ENCODE results near the gene RFLNA.

RFLNA gene

DNA sequence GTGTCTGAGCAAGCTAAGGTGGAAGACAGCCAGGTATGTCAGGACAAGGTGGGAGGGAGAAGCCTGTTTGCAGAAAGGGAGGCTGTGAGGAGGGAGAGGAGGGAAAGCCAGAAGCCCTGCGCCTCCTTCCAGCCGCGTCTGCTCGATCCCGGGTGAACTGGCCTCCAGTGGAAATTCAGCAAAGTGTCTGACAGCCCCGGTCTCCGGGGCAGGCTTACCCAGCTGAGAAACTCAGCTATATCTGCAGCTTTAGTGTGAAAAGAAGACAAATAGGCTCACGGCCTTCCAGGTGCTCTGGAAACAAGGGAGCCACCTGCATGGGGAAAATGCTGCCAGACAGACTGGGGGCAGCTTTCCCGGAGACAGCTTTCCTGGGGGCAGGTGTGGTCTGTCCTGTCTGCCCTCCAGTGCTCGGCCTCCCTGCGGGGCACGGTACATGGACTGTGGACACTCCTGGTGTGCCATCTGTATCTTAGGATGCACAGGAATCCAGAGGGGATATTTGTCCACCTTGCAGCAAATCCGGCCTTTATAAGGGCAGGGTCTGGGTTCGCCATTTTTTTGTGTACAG lies 6.3 kb downstream of the RFLNA start:
- no peak for DNase-seq
- intact Hi-C loops (cut with DNase I): no loop called here

DNA sequence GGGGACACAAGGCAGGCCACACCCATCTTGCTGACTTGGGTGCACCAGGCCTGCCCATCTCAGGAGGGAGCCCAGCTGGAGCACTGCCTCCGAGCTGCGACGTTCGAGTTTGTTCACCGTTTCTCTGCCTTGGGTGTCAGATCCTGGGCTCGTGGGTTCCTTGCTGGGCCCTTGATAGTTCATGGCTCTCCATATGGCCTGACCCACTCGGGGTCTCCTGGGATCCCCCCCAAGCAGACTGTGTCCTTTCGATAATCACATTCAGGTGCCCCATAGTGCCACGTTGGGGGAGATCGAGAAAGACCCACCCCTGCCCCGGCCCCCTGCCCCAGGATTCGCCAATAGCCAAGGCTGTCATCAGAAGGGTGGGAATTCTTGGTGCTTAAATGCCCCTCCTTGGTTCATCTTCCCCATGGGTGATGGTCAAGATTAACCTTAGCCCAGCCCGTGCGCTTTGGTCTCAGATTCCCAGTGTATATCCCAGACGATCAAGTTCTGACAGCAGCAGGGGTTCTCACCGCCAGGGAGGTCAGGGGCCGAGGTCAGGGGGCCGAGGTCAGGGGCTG lies 7.4 kb downstream of the RFLNA start:
- no peak for DNase-seq
- intact Hi-C loops (cut with DNase I): no loop called here

DNA sequence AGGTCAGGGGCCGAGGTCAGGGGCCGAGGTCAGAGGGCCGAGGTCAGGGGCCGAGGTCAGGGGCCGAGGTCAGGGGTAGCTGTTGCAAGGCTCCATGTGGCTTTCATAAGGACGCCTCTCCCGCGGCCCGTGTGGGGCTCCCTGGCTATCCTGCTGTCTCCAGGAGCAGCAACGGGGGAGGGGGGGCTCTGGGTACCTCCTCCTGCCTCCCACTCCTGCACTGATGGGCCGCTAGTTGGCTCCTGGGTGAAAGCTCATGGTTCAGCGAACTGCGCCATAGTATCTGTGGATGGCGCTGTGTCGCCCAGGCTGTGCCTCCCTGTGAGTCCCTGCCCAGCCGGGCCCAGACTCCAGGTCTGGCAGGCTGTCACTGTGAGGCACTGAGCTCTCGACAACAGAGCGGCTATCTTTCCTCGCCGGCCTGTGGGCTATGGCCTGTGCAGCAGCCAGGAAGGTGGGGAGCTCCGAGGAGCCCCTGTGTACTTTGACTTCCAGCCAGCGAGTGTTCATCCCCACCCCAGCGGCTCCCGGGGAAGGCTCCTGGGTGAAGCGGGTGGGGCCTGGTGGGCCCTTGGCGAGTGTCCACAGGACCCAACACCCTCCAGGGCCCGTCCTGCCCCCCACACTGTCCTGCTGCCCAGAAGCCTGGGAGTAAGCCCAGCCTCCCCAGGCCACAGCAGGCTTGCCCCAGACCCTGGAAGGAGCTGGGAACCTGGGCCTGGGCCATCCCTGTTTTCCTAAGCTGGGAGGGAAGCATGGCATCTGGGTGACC lies 8.1 kb downstream of the RFLNA start:
- intact Hi-C loops (cut with DNase I): no loop called here
- DNase-seq: no peak

DNA sequence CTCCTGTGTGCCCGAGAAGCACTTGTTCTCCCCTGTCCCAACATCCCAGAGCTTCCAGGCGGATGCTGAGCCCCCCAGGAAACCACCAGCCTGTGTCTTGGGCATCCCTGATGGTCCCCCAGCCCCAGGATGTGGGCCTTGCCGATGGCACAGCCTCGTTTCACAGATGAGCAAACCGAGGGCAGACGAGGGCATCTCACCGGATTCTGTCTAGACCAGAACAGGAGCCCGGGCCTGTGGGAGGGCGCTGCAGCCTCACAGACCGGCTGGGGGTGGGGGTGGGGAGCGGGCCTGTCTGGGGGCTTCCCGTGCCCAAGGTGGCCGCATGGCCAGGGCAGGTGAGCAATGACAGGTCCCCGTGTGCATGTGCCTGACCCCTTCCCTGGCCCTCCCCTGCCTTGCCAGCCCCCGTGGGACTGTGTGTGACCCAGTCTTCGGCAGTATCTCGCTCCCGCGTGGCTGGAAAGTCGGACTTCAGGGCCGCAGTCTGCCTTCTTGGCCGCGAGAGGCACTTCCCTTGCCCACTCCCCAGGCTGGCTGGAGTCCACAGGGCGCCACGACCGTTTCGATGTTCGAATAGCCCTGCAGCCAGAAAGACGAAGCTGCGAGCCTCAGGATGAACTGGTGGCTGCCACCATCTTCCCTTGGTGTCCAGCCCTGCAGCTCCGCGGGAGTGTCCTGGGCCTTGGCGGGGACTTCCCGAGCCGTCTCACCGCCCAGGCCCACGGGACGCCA lies 8.9 kb downstream of the RFLNA start:
- intact Hi-C loops (cut with DNase I): no loop called here
- DNase-seq: no peak

DNA sequence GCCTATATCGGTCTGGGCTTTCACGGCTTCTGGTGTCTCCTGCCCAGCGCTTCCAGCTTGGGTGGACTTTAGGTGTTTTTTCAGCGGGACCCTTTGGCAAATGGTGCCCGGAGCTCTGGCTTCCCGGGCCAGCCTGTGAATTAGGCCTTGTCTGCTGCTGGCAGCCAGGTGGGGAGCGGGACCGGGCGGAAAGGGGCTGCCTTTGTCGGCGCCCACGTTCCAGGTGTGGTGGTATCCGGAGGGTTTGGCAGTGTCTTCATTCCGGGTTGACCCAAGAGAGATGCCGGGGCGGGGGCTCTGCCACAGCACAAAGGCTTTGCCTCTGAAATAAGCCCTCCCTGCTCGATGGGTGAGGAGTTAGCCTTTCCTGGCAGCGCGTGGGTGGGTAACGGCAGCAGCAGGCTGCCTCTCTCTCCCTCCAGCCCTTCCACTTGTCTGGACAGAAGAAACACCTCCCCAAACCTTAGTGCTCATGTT lies 9.5 kb downstream of the RFLNA start:
- no peak for DNase-seq
- intact Hi-C loops (cut with DNase I): no loop called here

DNA sequence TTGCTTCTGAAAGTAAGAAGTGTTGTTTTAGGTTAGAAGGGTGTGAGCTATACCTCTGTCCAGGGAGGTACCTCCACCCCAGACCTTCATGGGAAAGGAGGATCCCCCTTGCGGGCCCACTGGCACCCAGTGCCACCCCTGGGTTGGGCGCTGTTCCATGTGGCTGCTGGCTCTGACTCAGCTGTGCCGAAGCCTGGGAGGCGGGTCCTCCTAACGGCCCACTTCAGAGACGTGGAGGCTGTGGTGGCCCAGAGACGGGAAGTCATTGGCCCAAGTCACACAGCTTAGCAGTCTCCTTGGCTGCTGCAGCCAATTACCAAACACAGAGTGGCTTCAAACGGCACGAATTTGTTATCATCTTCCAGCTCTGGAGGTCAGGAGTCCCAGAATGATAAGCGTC lies 10.2 kb downstream of the RFLNA start:
- no peak for DNase-seq
- intact Hi-C loops (cut with DNase I): no loop called here

DNA sequence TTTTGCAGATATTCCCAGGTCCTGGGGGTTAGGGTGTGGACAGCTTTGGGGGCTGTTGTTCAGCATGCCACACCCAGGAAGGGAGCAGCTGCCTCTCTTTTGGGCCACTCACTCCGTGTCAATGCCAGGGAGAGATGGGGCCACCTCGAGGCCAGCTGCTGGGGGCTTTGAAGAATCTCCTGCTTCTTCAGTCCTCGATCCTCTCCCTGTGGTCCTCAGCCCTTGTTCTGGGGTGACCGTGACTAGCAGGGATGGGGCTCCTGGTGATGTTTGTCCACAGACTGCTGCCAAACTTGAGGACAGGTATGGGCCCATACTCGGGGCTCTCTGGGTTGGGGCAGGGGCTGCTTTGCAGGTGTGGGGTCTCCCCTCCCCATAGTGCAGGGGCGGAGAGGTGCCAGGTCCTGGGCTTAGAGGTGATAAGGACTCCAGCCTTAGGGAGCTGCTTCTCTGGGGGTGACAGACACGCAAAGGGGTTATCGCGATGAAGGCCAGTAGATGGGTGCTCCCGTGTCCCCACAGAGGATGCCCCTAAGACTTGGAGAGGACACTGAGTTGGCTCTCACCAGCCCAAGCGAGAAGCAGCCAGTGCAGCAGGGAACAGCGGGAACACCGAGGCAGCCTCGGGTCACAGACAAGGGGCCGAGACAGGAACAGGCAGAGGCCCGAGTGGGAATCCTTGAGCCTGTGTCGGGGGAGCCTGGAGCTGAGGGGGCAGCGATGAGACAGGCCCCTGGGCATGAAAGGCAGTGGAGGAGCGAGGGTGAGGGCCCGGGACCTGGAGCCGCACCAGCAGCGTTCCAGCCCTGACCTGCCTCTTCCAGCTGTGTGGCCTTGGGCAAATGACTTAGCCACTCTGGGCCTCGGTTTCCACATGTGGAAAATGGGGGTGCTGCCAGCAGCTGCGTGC lies 11.1 kb downstream of the RFLNA start:
- intact Hi-C loops (cut with DNase I): no loop called here
- DNase-seq: no peak

DNA sequence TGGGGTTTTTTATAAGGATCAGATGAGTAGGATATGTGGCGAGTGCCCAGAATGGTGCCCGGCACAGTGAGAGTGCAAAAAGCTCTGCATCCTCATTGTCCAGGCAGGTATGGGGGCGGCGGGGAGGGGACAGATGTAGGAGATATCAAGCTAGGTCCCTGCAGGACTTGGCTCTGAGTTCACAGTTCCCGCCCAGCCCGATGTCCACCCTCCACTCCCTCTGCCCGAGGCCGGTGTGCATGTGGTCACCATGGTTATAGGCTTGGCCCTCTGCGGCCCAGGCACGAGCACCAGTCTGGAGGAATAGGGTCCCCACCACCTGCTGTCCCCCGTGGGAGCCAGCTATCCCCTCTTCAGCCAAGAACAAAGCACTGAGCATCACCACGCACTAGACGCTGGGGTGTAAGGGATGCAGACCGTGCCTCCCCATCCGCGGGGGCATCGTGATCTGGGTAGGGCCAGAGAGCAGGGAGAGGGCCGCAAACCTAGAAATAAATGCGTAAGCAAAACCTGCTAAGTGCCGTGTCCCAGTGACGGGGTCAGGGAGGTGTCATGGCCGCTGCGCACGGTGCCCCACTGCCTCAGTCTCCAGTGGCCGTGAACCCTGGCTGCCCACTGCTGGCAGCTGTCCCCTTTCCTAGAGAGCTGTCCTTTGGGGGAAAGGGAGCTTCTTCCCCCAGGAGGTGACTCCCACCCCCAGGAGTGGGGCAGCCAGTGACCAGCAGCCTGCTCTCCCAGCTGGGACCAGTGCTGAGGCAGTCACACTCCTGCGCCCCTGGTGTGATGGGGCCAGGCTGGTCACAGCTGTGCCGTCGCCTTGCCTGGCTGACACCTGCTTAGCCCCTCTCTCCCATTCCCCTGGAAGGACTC lies 12.0 kb downstream of the RFLNA start:
- no peak for DNase-seq
- intact Hi-C loops (cut with DNase I): no loop called here

DNA sequence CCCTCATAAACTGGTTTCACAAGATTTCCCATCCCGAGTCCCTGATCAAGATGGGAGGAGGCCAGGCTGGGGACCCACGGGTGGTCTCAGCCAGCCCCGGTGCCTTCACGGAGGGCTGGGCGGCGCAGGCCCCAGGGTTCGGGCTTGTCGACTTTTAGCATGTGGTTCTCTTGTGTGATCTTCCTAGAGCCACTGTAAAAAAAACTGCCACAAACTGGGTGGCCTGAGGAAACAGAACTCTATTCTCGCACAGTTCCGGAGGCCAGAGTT lies 12.6 kb downstream of the RFLNA start:
- intact Hi-C loops (cut with DNase I): no loop called here
- DNase-seq: no peak

DNA sequence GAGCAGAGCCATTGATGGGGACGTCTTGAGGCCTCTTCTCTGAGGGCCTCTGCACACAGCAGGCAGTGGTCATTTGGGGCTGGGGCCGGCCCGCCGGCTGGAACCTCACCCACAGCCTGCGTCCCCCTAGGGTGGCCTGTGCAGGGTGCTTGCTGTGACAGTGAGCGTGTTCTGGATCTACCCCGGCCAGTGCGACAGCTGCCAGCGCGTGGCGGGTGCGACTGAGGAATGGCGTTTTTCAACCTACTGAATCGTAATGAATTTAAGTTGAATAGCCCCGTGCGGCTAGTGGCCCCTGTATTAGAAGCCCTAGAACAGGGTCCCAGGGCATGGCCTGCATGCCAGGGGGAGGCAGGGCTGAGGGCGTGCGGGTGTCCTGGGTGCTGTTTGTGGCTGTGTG lies 13.8 kb downstream of the RFLNA start:
- intact Hi-C loops (cut with DNase I): no loop called here
- no peak for DNase-seq

DNA sequence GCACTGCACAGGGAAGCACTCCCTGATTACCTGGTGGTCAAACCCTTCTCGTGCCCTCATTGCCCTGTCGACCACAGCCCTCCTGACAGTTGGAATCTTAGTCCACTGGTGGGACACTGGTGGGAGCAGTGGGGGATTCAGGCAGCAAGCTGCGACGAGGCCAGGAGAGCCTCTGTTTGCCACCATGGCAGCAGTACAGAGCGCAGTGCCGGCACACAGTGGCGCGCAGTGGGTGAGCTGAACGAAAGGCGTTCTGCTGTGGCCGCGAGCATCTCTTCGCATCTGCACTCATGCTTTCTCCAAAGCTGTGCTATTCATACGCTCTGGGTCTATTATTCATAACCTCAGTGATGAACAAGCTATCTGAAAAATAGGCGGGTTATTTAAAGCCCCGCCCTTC lies 14.3 kb downstream of the RFLNA start:
- DNase-seq: no peak
- intact Hi-C loops (cut with DNase I): no loop called here

DNA sequence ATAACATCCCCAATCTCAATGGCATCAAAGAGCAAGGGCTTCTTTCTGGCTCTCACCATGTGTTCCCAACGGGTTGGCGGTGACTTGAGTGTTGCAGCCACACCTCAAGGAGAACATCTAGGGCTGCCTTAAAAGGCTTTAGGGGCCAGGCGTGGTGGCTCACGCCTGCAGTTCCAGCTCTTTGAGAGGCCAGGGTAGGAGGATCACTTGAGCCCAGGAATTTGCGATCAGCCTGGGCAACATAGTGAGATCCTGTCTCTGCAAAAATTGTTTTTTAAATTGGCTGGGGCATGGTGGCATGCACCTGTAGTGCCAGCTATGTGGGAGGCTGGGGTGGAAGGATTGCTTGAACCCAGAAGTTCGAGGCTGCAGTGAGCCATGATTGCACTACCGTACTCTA lies 14.9 kb downstream of the RFLNA start:
- DNase-seq: no peak
- intact Hi-C loops (cut with DNase I): no loop called here

DNA sequence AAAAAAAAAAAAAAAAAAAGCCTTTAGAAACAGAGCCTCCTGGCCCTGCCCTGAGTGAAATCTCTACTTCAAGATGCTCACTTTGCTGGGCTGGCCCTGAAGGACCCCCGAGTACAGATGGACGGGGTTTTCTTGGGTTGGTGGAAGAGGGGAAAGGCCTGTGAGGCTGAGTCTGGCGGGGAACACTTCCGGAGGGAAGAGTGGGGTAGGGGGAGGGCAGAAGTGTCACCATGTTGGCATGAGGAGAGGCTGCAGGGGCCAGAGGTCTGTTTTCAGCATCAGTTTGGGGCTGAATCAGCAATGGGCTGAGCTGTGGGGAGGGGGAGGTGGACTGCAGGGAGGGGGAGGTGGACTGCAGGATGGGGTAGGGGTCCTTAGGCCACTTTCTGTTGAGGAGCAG lies 15.3 kb downstream of the RFLNA start:
- no peak for DNase-seq
- intact Hi-C loops (cut with DNase I): no loop called here

DNA sequence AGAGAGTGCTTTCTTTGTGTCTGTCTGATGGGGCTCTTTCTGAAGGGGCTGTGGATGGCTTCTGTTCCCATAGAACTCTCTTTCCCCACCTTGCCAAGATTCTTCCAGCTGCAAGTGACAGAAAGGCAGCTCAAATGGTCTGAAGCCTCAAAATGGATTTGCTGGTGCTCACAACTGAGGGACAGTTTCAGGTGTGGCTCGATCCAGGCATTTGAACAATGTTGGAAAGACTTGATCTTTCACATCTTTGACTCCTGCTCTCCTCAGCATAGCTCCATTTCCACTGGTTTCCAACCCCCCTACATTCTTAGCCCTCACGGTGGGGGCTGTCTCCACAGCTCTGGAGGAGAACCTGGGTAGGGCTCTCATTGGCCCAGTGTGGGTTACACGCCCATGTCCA lies 15.9 kb downstream of the RFLNA start:
- intact Hi-C loops (cut with DNase I): no loop called here
- DNase-seq: no peak

DNA sequence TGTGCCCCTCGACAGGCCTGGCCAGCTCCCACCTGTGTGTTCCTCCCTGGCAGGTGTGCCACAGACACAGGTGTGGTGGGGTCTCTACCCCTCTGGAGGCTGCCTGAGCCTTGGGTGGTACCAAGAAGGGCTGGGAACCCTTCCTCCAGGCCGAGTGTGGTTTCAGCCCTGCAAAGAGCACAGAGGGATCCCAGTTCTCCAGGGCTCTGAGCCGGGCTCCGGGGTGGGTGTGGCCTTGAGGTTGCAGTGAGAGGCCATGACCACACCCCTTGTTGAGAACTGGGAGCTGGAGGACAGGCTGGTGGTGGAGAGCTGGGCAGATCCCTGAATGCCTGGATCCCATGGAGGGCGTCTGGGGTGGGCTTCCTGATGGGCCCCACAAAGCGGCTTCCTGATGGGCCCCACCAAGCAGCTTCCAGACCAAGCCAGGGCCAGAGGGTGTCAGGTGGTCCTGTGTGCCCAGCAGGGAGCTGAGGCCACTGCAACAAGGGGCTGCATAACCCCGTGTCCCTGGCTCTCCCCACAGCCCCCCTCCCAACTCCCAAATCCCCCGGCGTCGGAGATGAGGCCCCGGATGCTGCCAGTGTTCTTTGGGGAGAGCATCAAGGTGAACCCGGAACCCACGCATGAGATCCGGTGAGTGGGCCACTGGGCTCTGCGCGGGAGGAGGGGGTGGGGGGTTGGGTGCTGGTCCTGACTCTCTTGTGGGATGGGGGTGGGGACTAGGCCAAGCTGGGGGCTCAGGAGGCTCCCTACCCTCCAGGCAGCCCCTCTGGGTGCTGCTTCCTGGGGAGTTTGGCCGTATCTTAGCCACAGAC lies 16.6 kb downstream of the RFLNA start:
- intact Hi-C loops (cut with DNase I): no loop called here
- DNase-seq: no peak

DNA sequence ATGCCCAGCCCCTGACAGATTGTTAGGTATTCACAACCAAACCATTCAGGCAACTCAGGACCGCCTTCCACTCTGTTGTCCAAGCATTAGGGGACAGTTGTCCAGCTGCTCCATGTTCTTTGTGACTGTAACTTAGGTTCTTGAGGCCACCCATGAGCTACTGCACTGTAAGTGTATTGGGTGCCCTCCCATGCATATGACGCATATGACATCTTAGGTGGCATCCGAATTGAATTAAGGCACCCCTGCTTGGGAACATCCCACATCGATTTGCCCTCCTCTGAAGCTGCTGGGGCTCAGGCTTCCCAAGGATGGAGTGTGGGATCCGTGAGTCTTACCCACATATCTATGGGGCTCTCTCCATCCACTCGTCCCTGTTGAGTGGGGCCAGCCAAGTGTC lies 17.7 kb downstream of the RFLNA start:
- intact Hi-C loops (cut with DNase I): no loop called here

DNA sequence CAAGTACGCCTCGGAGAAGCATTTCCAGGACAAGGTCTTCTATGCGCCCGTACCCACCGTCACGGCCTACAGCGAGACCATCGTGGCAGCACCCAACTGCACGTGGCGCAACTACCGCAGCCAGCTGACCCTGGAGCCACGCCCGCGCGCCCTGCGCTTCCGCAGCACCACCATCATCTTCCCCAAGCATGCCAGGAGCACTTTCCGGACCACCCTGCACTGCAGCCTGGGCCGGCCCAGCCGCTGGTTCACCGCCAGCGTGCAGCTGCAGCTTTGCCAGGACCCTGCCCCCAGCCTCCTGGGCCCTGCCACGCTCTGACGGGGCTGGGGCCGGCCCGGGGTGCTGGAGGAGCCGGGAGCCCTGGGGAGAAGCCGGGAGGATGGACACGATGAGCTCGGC lies 19.3 kb downstream of the RFLNA start:
- intact Hi-C loops (cut with DNase I): no loop called here
- DNase-seq: no peak

More for the DNA sequence above, 17.7 kb downstream of the RFLNA start:
- DNase-seq: no peak

DNA sequence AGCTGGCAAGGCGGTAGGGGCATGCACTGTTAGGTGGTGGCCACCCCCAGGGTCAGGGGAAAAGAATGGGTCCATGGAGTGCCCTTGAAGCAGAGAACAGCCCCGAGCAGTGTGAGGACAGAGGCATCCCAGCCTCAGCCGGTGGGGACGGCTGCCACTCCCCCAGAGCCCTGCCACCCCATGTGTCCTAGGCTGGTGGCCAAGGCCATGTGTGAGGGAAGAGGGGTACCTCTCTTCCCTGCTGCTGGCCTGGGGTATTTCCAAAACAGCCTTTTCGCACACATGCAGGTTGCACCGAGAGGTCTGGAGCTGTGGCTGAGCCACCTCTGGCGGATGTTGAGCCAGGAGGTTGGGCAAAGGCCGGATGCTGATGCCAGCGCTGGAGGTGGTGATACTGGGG lies 19.9 kb downstream of the RFLNA start:
- intact Hi-C loops (cut with DNase I): no loop called here

More for the DNA sequence above, 19.9 kb downstream of the RFLNA start:
- DNase-seq: no peak

All from head of caudate nucleus (tissue), 42 donors.